COR-L47 (cell line): ENCODE results near the gene PTPN14.
"Not testable (repeated sequence)": the region's sequence is repeated elsewhere in the genome, so short reads cannot be mapped to it uniquely, and the experiment has no call there.

Source experiments
- DNase-seq: peaks from one replicate; lab custom pipeline; 2025; lab: John Stamatoyannopoulos, UW

Gene PTPN14

DNA sequence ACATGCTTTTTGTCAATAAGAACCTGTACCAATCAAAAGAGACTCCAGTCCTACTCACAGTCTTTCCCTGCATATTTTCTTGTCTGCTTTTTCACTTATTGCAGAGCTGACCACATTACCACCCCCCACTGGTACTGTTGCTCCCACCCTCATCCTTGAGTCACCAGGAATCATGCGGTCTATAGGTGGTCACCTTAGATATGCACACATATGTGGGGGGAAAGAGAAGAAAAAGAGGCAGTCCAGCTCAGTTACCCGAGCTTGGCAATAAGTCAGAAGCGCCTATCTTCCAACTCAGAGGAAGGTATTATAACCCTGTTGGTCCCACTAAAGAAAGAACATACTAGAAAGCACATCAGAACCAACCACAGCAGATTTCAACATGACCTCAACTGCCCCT is 151.3 kb downstream of the PTPN14 start:
- no peak for DNase-seq

DNA sequence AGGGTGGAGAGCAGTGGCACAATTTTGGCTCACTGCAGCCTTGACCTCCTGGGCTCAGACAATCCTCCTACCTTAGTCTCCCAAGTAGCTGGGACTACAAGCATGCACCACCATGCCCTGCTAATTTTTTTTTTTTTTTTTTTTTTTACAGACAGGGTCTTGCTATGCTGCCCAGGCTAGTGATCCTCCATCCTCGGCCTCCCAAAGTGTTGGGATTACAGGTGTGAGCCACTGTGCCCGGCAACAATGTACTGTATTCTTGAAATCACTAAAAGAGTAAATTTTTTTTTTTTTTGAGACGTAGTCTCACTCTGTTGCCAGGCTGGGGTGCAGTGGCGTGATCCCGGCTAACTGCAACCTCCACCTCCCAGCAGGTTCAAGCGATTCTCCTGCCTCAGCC is 152.9 kb downstream of the PTPN14 start:
- no peak for DNase-seq

DNA sequence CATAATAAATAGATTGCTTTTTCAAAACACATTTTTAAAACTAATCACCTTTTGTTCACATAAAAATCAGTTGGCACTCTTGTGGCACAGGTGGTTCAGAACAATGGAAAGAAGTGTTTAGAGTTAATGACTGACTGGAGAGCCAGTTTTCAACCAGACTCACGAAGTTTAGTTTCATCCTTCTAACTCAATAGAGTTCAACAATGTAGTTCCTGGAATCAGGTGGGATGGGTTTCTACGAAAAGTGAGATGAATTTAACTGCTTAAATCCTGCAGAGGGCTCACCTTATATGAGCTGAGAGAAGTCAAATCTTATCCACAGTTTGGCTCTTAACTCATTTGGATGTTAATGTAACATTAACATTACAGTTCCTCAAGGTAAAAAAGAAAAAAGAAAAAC is 153.9 kb downstream of the PTPN14 start:
- DNase-seq, result no peak

DNA sequence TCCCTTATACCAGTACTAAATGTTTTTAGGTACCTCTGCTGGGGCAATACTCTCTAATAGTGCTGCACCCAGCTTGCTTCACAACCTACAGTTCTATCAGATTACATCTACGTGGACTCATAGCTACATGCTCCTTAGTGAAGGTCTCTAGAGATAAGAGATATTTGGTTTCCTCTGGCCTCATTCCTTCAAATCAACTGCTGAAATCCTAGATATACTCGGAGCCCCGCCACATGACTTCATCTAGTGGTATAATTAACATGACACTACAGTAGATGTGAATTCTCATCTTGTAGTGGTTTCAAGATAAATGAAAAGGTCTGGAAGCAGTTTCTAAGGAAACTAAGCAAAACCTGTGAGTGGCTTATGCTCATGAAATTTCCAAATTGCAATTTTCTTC is 155.1 kb downstream of the PTPN14 start:
- no peak for DNase-seq

DNA sequence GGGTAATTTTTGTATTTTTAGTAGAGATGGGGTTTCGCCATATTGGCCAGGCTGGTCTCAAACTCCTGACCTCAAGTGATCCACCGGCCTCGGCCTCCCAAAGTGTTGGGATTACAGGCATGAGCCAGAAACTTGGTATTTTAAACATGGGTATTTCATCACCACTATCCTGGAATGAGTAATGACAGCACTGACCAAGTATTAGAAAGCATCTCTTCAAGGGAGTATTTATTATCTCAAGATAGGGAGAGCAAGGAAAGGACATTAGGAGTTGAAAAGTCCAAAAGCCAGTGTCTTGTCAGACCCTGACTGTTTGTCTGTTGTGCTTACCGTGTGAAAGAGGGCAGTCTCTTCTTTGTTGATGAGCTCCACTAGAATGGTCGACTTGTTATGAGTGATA is 156.8 kb downstream of the PTPN14 start:
- not testable (repeated sequence) for DNase-seq

DNA sequence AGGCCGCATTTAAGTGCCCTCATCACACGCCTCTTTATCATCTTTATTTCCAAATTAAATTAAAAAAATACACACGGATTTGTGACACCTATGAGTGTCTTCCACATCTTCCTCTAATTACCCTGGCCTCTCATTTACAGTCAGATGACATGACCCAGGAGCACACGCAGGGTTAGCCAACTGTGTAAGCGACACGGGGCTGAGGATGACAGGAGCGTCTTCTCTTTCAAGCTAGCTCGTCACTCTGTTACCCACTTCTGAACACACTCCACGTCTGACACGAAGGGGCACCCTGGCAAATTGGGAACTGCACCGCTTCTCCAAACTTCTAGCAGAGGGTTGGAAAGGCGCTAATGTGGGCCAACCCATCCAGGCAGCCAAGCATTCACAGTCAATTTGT is 158.3 kb downstream of the PTPN14 start:
- no peak for DNase-seq

DNA sequence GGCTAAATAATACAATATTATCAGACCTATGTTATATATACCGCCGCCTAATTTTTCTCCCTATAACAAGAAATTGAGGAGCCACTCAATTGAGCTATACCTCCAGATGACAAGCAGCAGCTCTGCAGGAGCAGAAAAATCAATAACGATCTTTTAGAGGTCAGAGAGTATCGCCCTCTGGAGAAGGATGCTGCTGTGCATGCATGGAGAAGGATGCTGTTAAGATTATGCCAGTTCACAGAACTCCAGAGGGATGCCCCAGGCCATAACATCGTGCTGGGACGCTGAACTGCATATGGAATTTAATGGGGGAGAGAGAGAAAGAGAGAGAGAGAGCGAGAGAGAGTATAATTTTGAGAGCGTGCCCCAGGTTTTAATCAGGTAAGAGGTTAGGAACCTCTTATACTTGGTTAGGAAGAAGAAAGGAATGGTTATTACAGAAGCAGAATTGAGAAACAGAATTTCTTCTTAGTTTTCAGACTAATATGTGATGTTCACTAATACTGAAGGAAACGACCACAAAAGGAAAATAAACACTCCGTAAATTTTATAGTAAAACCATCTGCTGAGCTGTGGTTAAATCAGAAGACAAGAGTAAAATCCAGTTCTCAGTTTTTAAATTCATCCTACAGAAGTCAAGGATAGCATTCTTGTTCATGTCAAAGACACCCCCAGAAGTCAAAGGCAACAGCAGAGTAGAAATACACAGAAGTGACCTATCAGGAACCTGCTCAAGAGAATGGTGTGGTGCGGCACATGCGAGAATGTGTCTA is 159.3 kb downstream of the PTPN14 start:
- DNase-seq, result no peak

DNA sequence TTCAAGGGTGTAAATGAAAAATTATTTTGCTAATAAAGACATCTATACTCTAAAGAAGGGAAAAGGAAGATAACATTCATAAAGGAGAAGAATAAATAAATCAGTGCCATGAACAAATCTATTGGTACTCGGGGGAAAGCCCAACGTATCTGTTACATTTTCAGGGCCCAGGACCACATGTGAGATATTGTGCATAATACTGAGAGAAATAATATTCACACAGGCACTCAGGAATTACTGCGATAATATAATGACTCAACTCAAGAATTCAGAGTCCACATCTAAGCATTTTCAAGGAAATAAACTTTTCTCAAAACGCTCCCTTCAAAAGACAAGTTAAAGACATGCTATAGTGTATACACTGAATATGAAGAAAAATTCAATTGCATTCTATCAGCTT is 161.7 kb downstream of the PTPN14 start:
- no peak for DNase-seq

DNA sequence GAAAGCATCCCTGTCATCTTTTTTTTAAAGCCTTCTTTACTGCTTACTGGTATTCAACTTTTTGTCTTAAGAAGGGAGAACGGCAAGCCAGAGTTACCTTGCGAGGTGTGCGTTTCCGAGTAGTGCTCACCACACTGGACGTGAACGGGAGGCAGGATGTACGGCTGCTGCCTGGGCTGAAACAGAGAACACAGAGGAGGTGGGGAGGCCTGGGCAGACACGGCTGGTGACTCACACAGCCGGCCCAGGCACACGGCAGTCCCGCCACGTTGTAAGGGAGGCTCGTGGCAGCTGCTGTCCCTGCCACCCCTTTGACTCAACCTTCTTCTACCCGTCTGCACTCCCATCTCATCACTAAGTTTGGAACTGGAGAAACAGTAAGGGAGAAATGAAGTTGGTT is 164.7 kb downstream of the PTPN14 start:
- no peak for DNase-seq

DNA sequence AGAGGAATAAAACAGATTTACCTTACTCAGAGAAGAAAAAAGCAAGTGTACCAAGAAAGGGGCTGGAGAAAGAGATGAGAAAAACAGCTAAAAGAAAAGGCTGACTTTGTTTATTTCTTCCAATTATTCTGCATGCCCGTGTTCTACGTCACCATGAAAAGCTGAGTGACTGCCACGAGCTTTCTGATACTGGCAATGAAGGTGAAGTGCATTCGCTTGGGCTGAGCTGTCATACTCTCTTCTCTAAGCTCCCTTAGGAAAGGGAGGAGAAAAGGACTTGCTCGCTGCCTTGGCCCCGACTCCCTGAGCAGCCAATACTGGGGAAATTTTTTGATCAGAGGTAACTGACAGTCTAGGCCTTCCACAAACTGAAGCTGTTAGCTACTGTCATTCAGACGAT is 165.1 kb downstream of the PTPN14 start:
- no peak for DNase-seq

DNA sequence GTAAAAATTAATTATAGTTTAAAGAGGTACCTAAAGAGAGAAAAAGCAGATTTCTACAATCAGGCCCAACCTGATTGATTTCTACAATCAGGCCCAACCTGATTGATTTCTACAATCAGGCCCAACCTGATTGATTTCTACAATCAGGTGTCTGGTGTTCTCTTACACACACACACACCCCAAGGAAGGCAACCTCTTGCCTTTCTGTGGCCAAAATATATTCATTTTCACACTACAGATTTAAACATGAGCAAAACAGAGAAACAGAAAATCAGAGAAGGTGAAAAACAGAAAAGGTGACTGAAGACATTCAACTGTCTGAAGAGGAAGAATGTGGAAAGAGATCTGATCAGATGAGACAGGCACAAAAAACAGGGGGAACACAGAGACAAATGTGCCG is 166.0 kb downstream of the PTPN14 start:
- no peak for DNase-seq

DNA sequence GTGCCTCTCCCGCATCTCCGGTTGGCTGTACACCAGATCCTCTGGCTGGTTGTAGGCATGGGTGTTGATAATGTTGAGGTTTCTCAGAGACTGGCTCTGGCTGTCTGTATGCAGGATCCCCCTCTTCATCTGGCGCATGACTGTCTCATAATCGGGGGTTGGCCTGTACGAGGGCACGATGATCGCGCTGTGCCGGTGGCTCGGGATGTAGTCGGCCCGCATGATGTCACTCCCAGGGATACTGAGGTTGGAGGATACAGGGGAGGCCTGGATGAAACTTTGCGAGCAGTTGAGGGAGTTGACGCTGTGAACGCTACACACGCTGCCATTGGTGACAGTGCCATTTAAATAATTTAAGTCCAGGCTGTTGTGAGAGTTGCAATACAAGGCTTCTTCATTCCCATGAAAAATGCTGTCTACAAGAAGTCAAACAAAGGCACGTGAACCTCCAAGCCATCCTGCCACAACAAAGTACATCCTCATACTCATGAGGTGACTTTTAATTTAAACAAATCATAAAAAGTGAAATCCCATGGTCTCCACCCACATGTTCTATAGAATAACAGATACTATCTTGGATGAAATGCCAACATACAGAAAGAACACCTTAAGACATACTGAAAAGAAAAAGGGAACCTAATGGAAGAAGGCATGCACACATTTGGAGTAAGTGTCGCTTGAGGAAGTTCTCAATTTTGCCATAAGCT is 166.9 kb downstream of the PTPN14 start:
- no peak for DNase-seq

DNA sequence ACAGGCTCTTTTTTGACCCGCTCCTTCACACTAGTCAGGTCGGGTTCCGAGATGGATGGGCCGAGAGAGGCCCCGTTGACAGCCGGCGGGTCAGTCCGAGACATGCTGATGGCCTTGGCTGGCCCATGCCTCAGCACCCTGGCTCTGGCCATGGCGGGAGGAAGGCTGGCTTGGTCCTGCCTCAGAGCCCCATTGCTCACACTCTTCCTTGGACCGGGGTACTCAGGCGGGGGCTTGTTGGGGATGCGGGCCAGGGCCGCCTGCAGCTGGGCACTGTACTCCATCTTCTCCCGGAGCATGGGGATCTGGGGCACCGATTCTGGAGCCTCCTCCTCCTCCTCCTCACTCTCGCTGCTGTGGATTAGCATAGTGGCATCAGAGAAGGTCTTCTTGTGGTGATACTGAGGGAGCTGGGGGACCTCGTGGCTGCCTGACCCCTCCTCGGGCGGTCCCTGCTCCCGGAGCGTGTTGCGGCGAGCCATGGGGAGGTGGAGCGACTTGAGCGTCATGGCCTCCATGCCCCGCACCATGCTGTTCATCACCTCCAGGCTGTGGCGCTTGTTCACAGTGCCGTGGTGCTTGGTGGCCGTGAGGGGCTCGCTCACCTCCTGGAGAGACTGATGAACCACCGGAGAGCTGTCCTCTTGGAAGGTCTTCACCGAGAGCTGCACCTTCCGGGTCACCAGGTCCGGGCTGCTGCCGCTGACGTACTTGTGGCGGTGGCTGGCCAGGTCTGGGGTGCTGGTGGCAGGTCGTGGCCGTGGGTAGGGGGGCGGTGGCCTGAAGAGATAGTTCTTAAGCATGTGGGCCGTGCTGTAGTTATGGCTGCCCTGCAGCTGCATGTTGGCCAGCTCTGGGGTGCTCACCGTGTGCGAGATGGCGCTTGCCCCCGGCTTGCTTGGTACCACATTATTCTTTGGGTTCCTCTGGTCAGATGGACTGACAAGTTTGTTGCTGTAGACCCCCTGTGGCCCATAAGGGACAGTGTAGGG is 167.7 kb downstream of the PTPN14 start:
- no peak for DNase-seq

DNA sequence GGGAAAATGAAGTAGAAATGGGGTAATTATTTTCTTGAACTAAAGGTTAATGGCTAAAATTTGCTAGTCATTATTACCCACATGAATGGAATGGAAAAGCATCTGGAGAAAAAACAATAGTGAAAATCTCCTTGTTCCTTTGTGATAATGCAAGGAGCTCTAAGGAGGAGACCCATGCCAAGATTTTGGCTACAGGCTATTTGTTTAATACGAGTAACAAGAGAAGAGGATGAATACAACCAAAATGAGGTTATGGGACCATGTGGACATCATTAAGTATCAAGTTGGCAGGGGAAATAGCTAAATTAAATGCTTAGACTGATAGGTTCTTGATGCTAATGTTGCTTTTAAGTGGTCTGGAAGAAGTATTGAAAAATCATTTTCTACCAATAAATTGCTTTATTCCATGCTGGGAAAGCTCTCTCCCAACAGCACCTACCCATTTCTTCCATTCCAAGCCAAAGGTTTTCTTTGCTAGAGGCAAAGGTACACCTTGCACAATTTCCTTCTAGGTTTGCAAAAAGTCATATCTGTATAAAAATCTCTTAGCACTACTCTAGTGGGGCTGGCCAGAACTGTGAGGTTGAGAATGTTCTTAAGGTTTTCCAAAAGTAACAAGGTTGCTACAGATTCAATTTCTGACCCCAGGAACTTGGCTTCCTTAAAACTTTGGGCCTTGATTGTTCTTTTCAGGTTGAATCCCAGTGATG is 170.3 kb downstream of the PTPN14 start:
- DNase-seq, result no peak

DNA sequence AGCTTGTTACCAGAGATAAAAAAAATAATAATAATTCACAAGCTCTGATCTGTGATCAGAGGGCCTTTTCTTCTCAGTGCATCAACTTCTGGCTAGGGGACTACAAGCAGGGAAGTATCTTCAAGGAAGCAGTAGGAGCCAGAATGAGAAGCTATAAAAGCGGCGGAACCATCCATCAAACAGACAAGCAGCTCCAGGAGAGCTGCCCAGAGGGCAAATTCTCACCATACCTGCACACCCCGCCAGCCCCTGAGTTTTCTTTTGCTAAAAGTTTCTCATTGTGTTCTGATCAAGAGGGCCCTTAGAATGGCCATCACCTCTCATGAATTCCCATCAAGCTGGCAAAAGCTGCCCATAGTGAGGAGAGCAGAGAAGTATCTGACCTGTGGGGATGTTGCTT is 171.0 kb downstream of the PTPN14 start:
- DNase-seq, result no peak

DNA sequence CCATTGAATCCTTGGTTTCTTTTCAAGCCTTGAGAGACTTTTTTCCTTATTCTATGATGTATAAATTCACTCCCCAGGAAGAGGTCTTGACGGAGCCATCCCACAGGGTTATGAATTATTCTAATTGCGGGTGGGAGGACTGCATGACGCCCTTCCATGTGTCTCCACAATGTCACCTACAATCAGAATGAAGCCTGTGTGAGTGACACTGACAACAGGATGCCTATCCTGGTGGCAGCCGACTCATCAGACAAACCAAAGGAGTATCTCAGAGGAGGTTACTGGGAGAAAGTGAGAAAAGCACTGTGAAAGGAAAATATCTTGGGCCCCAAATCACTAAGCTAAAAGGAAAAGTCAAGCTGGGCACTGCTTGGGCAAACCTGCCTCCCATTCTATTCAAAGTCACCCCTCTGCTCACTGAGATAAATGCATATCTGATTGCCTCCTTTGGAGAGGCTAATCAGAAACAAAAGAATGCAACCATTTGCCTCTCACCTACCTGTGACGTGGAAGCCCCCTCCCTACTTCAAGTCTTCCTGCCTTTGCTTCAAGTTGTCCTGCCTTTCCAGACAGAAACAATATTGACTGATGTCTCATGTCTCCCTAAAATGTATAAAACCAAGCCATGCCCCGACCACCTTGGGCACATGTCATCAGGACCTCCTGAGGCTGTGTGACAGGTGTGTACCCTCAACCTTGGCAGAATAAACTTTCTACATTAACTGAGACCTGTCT is 172.0 kb downstream of the PTPN14 start:
- DNase-seq, result no peak

DNA sequence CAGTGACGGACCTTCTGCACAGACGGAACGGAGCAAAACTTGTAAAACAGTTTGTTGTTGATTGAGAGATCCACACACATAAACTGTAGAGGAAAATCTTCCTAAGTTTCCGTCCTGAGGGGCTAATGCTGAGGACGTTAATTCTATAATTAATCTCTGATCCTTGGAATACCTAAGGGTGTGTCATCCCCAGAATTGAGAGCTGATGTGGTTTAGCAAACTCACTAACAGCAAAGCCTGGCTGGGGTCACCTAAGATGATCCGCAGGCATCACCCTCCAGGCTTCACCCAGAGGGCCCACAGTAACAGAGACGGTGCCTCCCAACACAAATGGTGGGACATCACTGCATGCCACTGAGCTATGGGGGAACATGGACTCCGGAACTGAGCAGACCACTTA is 172.9 kb downstream of the PTPN14 start:
- DNase-seq, result no peak

DNA sequence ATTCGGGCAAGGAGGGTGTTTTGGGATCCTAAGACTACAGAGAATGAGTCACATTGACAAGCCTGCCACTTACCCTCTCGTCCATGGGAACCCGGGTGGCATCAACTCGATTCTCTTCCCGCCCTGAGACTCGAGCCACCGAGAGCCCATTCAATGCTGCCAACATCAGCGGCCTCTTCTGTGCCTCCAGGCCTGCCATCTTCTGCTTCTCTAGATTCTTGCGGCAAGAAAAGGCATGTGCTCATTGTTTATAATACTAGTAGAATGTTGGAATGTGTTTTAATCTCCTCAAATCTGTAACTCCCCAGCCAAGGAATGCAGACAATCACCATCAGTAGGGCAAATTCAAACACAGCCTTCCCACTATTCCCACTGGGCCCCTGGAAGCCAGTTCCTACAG is 173.5 kb downstream of the PTPN14 start:
- DNase-seq, result no peak

DNA sequence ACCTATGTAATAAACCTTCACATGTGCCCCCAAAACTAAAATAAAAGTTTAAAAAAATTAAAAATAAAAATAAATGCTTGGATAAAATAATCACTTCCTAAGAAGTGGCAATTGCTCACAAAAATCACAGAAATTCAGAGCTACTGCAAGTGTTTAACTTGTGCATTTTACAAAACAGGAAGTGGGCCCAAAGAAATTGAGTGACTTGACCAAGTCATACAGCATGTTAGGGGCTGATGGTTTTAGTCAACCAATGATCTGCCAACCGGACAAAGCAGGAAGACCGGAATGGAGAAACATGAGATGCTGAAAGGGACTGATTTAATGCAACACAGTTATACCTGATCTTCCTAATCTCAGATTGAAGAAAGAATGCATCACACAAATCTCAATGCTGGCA is 173.9 kb downstream of the PTPN14 start:
- DNase-seq, result no peak

DNA sequence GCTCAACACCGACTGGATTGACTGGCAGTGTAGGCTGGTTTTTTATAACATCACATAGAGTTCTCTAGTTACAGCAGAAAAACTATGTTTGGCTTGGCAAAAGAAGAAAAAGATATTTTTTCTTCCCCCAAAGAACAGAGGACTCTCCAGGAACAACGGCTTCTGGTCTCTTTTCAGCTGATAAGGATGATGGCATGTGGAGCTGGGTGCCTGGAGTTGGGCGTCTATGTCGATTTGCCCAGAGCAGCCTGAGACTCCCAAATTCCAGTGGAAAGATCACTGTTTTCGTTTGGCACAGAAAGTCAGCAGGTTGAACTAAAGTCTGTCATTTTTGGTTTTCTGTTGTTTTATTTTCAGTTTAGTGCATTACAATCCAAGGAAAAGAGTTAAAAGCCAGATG is 179.3 kb downstream of the PTPN14 start:
- DNase-seq, result no peak

DNA sequence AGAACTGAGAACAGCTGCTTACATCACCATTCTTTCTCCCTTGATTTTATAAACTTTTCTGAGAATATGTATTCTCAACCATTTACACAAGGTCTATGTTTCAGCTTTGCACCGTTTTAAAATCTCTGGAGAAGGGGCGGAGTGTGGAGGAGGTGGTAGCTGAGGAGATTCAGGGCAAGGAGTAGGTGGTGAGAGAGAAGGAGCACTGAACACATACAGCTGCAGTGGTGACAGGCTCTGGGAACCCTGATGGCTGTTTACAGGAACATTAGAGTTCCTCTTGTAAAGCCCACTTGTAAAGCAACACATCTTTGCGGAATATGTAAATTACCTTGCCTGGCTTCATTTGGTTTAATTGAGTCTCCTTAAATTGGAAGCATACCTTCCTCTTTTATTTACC is 180.8 kb downstream of the PTPN14 start:
- no peak for DNase-seq
